GM23338 (cell line): Measurements from ENCODE around the gene CDR2. TPM values are rescaled to one million over a fixed set of nuclear protein-coding genes. Genes with fewer than 3 reads are reported as not detected.

Experiments used
- ATAC-seq: fragments of 200-7000 bp; cut with Tn5 transposase; 3 replicates; pipeline ENCODE4 v1.9.1; 2020
- DNase-seq: peaks from one replicate; pipeline ENCODE4 v3.0.0-alpha.2; 2015; ENCODE audit warnings: low spot score
- H2AFZ ChIP-seq: fragments of 200-600 bp; sonication (generic); 2 replicates; pipeline ENCODE4 v1.8.0; 2016; ENCODE audit warnings: antibody characterized with exemption, mild to moderate bottlenecking, moderate library complexity
- H3F3A ChIP-seq: fragments of 200-600 bp; sonication (generic); replicated peaks from 2 replicates; pipeline ENCODE4 v1.8.0; 2017; ENCODE audit warnings: antibody characterized with exemption, mixed run types, low read depth
- H3K27ac ChIP-seq: fragments of 200-600 bp; sonication (generic); 2 replicates; pipeline ENCODE4 v1.6.1; 2016; ENCODE audit warnings: low read depth
- H3K27me3 ChIP-seq: fragments of 200-600 bp; sonication (generic); 2 replicates; pipeline ENCODE4 v1.8.0; 2016; ENCODE audit warnings: mild to moderate bottlenecking, mixed run types, moderate library complexity; ENCODE audit not compliant: insufficient read depth
- H3K36me3 ChIP-seq: fragments of 200-600 bp; sonication (generic); 2 replicates; pipeline ENCODE4 v1.8.0; 2016; ENCODE audit warnings: mild to moderate bottlenecking; ENCODE audit not compliant: insufficient read depth
- H3K4me1 ChIP-seq: fragments of 200-600 bp; sonication (generic); 2 replicates; pipeline ENCODE4 v1.8.0; 2016; ENCODE audit warnings: mild to moderate bottlenecking, moderate library complexity; ENCODE audit not compliant: insufficient read depth
- H3K4me2 ChIP-seq: fragments of 200-600 bp; sonication (generic); 2 replicates; pipeline ENCODE4 v1.7.1; 2017; ENCODE audit warnings: mixed run types
- H3K4me3 ChIP-seq: fragments of 200-600 bp; sonication (generic); 2 replicates; pipeline ENCODE4 v1.6.1; 2016; ENCODE audit warnings: mixed run types
- H3K79me2 ChIP-seq: fragments of 200-600 bp; sonication (generic); replicated peaks from 2 replicates; pipeline ENCODE4 v1.8.0; 2017; ENCODE audit warnings: mild to moderate bottlenecking; ENCODE audit not compliant: insufficient read depth
- H3K9me2 ChIP-seq: fragments of 200-600 bp; sonication (generic); 2 replicates; pipeline ENCODE4 v1.8.0; 2017; ENCODE audit not compliant: insufficient read depth
- H4K20me1 ChIP-seq: fragments of 200-600 bp; sonication (generic); replicated peaks from 2 replicates; pipeline ENCODE4 v1.8.0; 2017; ENCODE audit warnings: mild to moderate bottlenecking; ENCODE audit not compliant: insufficient read depth
- H3K27ac Mint-ChIP-seq: 2 replicates; pipeline ENCODE4 v1.8.0; 2020; ENCODE audit warnings: inconsistent platforms, mild to moderate bottlenecking, moderate library complexity, mixed read lengths
- H3K27me3 Mint-ChIP-seq: 3 replicates; pipeline ENCODE4 v1.8.0; 2022; ENCODE audit warnings: low read depth, mild to moderate bottlenecking, moderate library complexity, mixed read lengths, inconsistent platforms; ENCODE audit not compliant: insufficient read depth, poor library complexity
- H3K36me3 Mint-ChIP-seq: 3 replicates; pipeline ENCODE4 v1.8.0; 2021; ENCODE audit warnings: low read depth, mild to moderate bottlenecking, inconsistent platforms, moderate library complexity, mixed read lengths
- H3K4me1 Mint-ChIP-seq: 3 replicates; pipeline ENCODE4 v1.8.0; 2020; ENCODE audit warnings: mild to moderate bottlenecking, inconsistent platforms, mixed read lengths
- H3K4me3 Mint-ChIP-seq: 3 replicates; pipeline ENCODE4 v1.8.0; 2021; ENCODE audit warnings: moderate library complexity, mild to moderate bottlenecking, inconsistent platforms, mixed read lengths
- H3K9me3 Mint-ChIP-seq: 3 replicates; pipeline ENCODE4 v1.8.0; 2020; ENCODE audit warnings: moderate library complexity, mild to moderate bottlenecking, inconsistent platforms, mixed read lengths
- CREB1 ChIP-seq: fragments of 250-450 bp; sonication (Bioruptor Pico); IDR thresholded peaks from 2 replicates; pipeline ENCODE4 v1.5.0; 2020; ENCODE audit warnings: low read depth, mild to moderate bottlenecking, moderate library complexity
- EZH2 ChIP-seq: fragments of 200-600 bp; sonication (generic); IDR thresholded peaks from one replicate; pipeline ENCODE4 v1.8.0; 2017; ENCODE audit warnings: antibody characterized with exemption, mild to moderate bottlenecking, low read depth; ENCODE audit not compliant: unreplicated experiment
- EZH2phosphoT487 ChIP-seq: fragments of 200-600 bp; sonication (generic); IDR thresholded peaks from one replicate; pipeline ENCODE4 v1.8.1; 2018; ENCODE audit warnings: antibody characterized with exemption; ENCODE audit not compliant: unreplicated experiment
- JUNB ChIP-seq: IDR thresholded peaks from one replicate; pipeline ENCODE4 v1.6.1; 2016; ENCODE audit warnings: antibody characterized with exemption; ENCODE audit not compliant: unreplicated experiment
- NANOG ChIP-seq: IDR thresholded peaks from 2 replicates; pipeline ENCODE4 v1.6.1; 2016; ENCODE audit warnings: antibody characterized with exemption, borderline replicate concordance
- POLR2AphosphoS5 ChIP-seq: IDR thresholded peaks from 2 replicates; pipeline ENCODE4 v1.6.1; 2016; ENCODE audit warnings: antibody characterized with exemption, low read depth
- ZNF331 ChIP-seq: fragments of 250-450 bp; sonication (Bioruptor Pico); IDR thresholded peaks from 2 replicates; pipeline ENCODE4 v1.5.0; 2020; ENCODE audit warnings: low read depth, mild to moderate bottlenecking, moderate library complexity
- polyA plus RNA-seq: library from polyadenylated mRNA; unstranded; fragments of >200 nt; fragmentation: Nextera tagmentation; extraction: Ambion mirVana; gene quantifications from 2 replicates; pipeline ENCODE4 v1.2.1, GENCODE V29; 2016
- total RNA-seq: library from RNA; depleted of rRNA; stranded (reverse); fragments of >200 nt; shearing (Covaris generic); gene quantifications from 2 replicates; pipeline ENCODE4 v1.2.3, GENCODE V29; 2014
- TF ChIP-seq, protein P1 (sequence below): IDR thresholded peaks from one replicate; pipeline ENCODE4 v1.6.1; 2018; ENCODE audit warnings: antibody characterized with exemption; ENCODE audit not compliant: unreplicated experiment
- TF ChIP-seq, protein P2 (sequence below), 2 experiments: fragments of 200-600 bp in 1 of 2; sonication (generic) in 1 of 2; conservative IDR thresholded peaks; 2 replicates each; pipeline versions ENCODE4 v1.5.1 to v1.6.1; 2016 to 2017; ENCODE audit warnings: antibody characterized with exemption in 2 of 2, low read depth in 2 of 2, mild to moderate bottlenecking in 2 of 2, moderate library complexity in 1 of 2
- TF ChIP-seq, protein P3 (sequence below): fragments of 250-450 bp; sonication (Bioruptor Pico); IDR thresholded peaks from 2 replicates; pipeline ENCODE4 v1.5.0; 2020; ENCODE audit warnings: mild to moderate bottlenecking, moderate library complexity

CDR2 gene
- total and polyA plus RNA-seq, 2 experiments from 2014 or later: 17.7 to 39.3 TPM

DNA sequence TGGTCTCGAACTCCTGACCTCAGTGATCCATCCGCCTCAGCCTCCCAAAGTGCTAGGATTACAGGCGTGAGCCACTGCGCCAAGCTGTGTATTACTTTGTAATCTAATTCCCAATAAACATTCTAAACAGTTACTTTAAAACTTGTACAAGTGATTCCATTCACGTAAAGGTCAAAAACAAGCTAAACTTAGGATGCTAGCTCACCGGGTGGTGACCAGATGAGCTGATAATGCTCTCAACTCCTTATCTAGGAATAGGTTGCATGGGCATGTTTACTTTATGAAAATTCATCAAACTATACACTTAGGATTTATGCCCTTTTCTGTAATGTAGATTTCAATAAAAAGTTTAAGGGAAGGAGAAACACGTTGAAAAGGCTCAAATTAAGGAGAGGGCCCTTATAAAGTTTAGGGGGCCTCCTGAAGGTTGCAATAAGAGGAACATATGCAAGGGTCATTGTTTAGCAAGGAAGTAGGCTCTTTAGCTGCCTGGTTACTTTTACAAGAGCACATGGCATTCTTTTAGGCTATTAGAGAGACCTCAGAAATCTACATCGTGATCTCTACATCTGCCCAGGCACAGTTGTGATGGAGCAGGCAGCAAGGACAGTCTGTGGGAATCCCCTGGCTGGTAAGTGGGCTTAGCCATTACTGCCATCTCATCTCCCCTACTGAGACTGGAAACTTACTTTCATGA is 13.3 kb downstream of the CDR2 start (continued):
- TF ChIP-seq, protein P1, sequence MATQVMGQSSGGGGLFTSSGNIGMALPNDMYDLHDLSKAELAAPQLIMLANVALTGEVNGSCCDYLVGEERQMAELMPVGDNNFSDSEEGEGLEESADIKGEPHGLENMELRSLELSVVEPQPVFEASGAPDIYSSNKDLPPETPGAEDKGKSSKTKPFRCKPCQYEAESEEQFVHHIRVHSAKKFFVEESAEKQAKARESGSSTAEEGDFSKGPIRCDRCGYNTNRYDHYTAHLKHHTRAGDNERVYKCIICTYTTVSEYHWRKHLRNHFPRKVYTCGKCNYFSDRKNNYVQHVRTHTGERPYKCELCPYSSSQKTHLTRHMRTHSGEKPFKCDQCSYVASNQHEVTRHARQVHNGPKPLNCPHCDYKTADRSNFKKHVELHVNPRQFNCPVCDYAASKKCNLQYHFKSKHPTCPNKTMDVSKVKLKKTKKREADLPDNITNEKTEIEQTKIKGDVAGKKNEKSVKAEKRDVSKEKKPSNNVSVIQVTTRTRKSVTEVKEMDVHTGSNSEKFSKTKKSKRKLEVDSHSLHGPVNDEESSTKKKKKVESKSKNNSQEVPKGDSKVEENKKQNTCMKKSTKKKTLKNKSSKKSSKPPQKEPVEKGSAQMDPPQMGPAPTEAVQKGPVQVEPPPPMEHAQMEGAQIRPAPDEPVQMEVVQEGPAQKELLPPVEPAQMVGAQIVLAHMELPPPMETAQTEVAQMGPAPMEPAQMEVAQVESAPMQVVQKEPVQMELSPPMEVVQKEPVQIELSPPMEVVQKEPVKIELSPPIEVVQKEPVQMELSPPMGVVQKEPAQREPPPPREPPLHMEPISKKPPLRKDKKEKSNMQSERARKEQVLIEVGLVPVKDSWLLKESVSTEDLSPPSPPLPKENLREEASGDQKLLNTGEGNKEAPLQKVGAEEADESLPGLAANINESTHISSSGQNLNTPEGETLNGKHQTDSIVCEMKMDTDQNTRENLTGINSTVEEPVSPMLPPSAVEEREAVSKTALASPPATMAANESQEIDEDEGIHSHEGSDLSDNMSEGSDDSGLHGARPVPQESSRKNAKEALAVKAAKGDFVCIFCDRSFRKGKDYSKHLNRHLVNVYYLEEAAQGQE: no peak
- TF ChIP-seq EZH2phosphoT487: no peak
- TF ChIP-seq, protein P2, sequence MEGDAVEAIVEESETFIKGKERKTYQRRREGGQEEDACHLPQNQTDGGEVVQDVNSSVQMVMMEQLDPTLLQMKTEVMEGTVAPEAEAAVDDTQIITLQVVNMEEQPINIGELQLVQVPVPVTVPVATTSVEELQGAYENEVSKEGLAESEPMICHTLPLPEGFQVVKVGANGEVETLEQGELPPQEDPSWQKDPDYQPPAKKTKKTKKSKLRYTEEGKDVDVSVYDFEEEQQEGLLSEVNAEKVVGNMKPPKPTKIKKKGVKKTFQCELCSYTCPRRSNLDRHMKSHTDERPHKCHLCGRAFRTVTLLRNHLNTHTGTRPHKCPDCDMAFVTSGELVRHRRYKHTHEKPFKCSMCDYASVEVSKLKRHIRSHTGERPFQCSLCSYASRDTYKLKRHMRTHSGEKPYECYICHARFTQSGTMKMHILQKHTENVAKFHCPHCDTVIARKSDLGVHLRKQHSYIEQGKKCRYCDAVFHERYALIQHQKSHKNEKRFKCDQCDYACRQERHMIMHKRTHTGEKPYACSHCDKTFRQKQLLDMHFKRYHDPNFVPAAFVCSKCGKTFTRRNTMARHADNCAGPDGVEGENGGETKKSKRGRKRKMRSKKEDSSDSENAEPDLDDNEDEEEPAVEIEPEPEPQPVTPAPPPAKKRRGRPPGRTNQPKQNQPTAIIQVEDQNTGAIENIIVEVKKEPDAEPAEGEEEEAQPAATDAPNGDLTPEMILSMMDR (conservative IDR thresholded peaks at IDR 0.05; ENCODE audit: low read depth in 2 of 2): no peak
- no peak for TF ChIP-seq POLR2AphosphoS5
- no peak for TF ChIP-seq JUNB
- no peak for TF ChIP-seq ZNF331 (CRISPR knock-in tag)
- no peak for TF ChIP-seq EZH2
- no peak for TF ChIP-seq NANOG

DNA sequence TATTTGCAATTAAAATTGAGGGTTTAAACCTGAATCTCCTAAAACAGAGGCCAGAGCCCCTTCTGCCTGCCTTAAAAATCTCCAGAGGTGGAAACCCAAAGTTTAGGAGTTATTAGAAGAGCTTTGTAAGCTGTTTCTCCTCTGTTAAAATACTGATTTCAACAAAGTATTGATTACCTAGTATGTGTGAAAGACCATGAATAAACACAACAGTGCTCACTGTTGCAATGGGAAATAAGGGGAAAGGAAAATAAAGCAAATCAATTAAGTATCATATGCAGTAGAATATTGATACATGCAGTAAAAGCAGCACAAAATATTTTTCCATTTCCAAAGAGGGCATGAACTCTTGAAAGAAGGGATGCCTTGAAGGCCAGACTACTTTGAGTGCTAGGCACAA is 14.7 kb downstream of the CDR2 start:
- Histone ChIP-seq H3K36me3 (peaks cover 17% of the 10 kb centered on the region), H3K9me2 (no peaks in the 10 kb centered on the region), H3K79me2 (peaks cover 63% of the 10 kb centered on the region), H3K4me3 (no peak overlapping the region), H2AFZ (no peak overlapping the region), H3K4me1 (peaks cover 36% of the 10 kb centered on the region), H3K27me3 (no peaks in the 10 kb centered on the region), H3F3A (0 out of 2 replicates have a peak, but pooled peaks cover 4% of the 10 kb centered on the region), H4K20me1 (no peaks in the 10 kb centered on the region), H3K27ac (peak overlapping the region; percentile 76), H3K4me2 (peak overlapping the region; percentile 24)
- H3K4me3 Mint-ChIP-seq: no peak overlapping the region
- H3K27ac Mint-ChIP-seq: 0 out of 2 replicates have a peak overlapping the region, but pooled peaks have one; percentile 28
- peaks cover 29% of the 10 kb centered on the region for H3K4me1 Mint-ChIP-seq
- H3K9me3 Mint-ChIP-seq: no peaks in the 10 kb centered on the region
- H3K36me3 Mint-ChIP-seq: peaks cover 36% of the 10 kb centered on the region
- DNase-seq (no peak), ATAC-seq (no peak)
- H3K27me3 Mint-ChIP-seq: peaks cover 2% of the 10 kb centered on the region
- TF ChIP-seq, protein P3, sequence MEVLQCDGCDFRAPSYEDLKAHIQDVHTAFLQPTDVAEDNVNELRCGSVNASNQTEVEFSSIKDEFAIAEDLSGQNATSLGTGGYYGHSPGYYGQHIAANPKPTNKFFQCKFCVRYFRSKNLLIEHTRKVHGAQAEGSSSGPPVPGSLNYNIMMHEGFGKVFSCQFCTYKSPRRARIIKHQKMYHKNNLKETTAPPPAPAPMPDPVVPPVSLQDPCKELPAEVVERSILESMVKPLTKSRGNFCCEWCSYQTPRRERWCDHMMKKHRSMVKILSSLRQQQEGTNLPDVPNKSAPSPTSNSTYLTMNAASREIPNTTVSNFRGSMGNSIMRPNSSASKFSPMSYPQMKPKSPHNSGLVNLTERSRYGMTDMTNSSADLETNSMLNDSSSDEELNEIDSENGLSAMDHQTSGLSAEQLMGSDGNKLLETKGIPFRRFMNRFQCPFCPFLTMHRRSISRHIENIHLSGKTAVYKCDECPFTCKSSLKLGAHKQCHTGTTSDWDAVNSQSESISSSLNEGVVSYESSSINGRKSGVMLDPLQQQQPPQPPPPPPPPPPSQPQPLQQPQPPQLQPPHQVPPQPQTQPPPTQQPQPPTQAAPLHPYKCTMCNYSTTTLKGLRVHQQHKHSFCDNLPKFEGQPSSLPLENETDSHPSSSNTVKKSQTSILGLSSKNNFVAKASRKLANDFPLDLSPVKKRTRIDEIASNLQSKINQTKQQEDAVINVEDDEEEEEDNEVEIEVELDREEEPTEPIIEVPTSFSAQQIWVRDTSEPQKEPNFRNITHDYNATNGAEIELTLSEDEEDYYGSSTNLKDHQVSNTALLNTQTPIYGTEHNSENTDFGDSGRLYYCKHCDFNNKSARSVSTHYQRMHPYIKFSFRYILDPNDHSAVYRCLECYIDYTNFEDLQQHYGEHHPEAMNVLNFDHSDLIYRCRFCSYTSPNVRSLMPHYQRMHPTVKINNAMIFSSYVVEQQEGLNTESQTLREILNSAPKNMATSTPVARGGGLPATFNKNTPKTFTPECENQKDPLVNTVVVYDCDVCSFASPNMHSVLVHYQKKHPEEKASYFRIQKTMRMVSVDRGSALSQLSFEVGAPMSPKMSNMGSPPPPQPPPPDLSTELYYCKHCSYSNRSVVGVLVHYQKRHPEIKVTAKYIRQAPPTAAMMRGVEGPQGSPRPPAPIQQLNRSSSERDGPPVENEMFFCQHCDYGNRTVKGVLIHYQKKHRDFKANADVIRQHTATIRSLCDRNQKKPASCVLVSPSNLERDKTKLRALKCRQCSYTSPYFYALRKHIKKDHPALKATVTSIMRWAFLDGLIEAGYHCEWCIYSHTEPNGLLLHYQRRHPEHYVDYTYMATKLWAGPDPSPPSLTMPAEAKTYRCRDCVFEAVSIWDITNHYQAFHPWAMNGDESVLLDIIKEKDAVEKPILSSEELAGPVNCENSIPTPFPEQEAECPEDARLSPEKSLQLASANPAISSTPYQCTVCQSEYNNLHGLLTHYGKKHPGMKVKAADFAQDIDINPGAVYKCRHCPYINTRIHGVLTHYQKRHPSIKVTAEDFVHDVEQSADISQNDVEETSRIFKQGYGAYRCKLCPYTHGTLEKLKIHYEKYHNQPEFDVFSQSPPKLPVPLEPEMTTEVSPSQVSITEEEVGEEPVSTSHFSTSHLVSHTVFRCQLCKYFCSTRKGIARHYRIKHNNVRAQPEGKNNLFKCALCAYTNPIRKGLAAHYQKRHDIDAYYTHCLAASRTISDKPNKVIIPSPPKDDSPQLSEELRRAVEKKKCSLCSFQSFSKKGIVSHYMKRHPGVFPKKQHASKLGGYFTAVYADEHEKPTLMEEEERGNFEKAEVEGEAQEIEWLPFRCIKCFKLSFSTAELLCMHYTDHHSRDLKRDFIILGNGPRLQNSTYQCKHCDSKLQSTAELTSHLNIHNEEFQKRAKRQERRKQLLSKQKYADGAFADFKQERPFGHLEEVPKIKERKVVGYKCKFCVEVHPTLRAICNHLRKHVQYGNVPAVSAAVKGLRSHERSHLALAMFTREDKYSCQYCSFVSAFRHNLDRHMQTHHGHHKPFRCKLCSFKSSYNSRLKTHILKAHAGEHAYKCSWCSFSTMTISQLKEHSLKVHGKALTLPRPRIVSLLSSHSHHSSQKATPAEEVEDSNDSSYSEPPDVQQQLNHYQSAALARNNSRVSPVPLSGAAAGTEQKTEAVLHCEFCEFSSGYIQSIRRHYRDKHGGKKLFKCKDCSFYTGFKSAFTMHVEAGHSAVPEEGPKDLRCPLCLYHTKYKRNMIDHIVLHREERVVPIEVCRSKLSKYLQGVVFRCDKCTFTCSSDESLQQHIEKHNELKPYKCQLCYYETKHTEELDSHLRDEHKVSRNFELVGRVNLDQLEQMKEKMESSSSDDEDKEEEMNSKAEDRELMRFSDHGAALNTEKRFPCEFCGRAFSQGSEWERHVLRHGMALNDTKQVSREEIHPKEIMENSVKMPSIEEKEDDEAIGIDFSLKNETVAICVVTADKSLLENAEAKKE: no peak
- TF ChIP-seq CREB1 (CRISPR knock-in tag): no peak
